Measurements from ENCODE around the gene ACTR1B.
"Not testable (repeated sequence)": the region's sequence is repeated elsewhere in the genome, so short reads cannot be mapped to it uniquely, and the experiment has no call there.

ACTR1B gene

GRCh38 chr2:97663962-97664635, at the start of gene ACTR1B:
ACTR1B (minus strand) TSS chr2:97664044; CDS start chr2:97663890, 154 bp downstream.
- peak; percentile 96 for DNase-seq

DNA sequence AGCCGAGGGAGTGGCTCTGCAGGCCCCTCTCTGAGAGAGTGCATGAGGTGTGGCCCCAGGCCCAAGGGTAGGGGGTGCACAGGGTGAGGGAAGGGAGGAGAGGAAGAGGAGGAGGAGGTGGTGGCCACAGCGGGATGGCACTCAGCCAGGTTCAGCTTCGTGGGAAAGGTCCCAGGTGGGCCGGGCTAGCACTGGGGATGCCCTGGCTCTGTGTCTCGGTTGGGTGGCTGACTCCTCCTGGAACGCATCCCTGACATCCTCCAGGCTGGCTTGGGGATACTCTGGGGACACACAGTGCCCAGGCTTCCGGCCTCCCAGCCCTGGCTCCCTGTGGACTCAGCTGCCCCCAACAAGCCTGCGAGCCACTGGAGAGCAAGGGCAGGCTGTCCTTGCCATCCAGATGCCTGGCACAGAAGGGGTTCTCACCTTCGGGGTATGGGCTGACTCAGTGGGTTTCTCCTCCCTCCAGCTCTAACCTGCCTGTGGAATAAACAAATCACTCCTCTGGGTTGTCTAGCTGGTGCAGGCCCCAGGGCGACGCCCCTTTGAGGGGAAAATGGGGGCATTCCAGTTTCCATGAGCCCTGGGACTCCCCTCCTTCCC, 49.0 kb upstream of the ACTR1B start:
- no peak for DNase-seq

GRCh38 chr2:97712175-97712574, 48.3 kb upstream of the ACTR1B start:
- DNase-seq: not testable (repeated sequence)

DNA sequence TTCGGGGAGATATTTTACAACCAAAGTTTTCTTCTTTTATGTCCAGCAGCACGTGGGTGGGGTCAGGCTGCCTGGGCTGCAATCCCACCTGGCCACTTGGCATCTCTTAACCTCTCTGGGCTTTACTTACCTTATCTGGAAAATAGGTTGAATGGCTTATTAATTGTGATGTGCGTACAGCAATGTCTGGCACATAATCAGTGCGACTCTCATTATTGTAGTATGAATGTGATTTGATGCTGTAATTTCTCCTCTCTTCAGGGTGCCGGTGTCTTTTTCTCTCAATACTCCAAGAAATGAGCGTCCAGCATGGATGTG, 47.5 kb upstream of the ACTR1B start:
- DNase-seq: no peak

- no peak for DNase-seq
These were observed 44.8 kb upstream of the ACTR1B start for GRCh38 chr2:97708608-97709007.

DNA sequence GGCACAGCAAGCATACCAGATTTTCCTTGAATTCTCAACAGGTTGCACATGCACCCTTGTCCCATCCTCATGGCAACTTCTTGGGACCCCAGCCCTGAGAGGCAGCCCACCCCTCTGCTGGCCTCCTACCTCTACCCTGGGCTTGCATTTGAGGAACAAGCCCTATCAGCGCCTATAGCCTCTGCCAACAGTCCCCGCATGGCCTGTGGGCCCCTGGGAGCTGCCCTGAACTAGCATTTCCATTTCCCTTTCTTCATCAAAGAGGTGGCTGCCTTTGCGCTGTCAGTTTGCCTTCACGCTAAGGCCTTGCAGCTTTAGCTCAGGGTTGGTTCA, 44.2 kb upstream of the ACTR1B start:
- DNase-seq: no peak

DNA sequence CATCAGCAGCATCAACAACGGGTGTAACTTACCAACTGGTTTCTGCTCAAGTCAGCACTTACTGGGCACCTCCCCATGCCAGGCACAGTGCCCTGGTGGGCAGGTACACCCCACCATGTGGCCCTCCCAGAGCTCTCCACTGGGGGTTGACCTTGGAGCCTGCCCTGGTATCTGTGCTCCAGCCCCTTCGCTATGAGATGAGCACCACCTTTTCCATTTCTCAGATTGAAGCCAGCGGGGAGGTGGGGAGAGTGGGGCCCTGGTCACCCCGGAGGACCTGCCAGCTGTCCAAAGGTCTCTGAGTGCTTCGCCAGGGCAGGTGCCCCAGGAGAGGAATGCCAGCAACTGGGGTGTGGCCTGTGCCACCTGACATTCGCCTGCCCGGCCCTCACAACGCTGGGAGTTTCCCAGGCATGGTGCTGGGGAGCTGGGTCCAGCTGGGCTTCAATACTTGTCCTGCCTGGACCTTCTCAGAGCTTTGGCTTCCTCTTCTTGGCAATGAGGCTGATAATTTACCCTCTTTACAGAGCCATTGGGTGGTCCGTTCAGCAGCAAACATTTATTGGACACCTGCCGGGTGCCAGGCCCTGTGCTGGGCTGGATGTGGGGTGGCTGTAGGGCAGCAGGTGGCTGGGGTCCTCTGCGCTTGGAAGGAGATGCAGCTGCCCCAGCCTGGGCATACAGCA, 43.7 kb upstream of the ACTR1B start:
- DNase-seq: no peak

GRCh38 chr2:97706708-97707345, 43.0 kb upstream of the ACTR1B start:
- DNase-seq: no peak

GRCh38 chr2:97706112-97706511, 42.3 kb upstream of the ACTR1B start:
- DNase-seq: no peak

DNA sequence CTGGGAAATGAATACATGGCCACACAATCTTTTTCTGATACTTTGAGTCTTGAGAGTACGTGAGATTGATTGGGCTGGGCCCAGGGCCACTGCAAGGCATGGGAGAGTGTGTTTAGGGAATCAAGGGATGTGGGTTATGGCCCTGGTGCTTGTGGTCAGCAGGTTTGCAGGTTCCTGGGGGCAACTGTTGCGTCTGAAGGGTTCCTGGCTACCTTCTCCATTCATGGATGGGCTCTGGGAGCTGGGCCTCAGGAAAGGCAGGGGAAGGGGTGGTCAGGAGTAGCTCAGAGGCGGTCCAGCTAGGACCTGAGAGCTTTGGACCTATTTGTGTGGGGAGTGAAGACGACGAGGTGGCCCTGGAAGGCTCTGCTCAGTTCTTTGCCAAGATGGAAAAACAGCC, 41.1 kb upstream of the ACTR1B start:
- no peak for DNase-seq

DNA sequence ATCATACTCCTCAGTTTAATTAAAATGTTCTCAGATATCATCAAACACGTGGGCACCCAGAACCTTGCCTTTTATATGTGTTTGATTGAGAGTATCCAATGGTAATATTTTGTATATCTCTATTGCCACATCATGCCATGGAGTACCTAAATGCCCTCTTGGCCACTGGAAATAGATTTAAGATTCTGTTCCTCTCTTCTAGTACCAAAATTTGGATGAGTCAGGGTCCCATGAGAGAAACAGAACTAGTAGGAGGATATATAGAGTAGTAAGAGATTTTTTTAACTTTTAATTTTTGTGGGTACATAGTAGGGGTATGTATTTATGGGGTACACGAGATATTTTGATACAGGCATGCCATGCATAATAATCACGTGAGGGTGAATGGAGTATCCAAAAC, 39.9 kb upstream of the ACTR1B start:
- no peak for DNase-seq

DNA sequence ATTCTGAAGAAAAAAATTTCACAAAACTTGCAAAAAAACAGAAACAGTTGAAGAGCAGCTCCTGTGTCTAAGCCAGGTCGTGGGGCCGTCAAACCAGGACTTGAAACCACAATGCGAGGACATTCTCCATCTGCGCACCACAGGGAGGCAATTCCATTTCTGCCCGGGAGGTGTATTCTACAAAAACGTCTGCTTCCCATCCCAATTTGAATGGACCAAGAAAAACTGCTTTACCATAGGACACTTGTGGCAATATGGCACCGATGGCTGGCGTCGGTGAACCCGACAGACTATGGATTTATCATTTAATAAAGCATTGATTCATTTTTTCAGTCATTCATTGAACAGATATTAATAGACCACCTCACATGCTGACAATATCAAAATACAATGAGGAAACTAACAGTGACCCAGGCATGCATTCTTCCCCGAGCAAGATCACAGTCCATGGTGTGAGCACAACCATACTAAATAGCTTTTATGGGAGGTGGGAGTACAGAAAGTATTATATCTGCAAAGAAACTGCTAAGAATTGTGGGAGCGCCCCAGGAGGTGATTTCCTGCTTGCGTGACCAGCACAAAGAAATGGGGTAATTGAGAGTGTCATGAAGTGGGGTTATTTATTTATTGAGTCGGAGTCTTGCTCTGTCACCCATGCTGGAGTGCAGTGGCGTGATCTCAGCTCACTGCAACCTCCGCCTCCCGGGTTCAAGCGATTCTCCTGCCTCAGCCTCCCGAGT, 39.1 kb upstream of the ACTR1B start:
- no peak for DNase-seq

DNA sequence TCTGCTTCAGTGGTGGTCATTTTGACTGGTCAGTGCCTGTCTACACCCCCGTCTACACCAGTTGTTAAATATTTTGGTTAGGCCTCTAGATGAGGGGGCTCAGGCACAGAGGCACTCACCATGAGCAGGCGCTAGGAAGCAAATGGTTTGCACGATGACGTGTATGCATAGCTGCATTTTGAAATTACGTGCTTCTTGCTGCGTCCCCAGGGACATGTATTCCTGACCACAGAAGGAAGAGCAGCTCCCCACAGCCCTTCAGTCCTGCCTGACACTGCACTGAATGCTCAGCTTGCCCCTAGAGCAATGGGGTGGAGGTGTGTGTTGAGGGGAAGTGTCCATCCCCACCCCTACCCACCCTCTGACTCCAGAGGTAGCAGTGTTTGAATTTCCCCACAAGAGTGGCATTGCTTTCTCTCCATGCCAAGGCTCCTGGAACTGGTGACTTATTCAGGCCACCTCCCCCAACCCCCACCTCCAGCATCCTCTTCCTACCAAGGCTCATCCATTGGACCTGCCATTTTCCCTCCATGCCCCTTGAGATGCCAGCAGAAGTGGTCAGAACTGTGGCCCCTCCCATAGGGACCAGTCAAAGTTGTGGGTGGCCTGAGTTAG, 38.1 kb upstream of the ACTR1B start:
- peak; percentile 64 for DNase-seq

DNA sequence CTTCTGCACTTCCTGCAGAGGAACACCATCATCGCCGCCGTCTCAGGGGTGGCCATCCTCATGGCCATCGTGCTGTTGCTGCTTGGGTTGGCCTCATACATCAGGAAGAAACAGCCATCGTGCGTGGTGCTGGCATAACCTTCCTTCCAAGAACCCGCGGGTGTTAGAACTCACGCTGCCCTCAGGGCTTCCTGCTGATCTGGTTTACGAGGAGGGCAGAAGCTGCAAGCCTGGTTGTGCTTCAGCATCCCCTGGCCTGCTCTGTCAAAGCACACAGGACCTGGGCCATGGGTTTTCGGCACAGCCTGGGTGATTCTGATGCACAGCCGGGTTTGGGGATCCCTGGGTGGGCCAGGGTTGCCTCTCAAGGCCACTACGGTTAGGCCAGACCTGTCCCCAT, 37.3 kb upstream of the ACTR1B start:
- no peak for DNase-seq

DNA sequence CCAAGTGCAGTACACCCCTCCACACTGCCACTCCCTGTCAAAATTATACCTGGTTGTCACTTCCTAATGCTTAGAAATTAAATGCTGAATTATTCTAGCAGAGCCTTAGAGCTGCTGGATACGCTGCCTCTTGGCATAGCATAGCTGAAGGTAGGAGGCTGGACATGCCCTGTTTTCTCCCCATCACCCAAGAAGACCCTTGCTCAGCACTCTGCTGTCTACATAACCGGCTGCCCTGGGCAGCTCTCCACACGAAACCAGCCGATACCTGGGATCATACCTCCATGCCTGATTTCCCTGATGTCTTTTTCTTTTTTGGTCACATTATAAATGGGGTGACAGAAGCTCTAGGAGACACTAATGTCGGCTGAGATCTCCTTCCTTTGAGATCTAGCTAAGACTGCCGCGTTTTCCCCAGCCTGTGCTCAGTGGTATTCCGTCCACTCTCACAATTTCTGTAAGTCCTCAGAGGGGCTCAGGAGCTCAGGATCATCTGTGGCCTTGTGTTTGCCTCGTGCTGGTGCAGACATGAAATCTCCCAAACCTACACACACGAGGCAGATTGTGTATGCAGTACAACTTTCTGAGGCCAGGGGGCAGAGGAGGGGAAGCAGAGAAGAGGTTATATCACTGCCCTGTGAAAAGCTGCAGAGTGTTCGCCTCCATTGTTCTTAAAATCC, 36.1 kb upstream of the ACTR1B start:
- peak; percentile 69 for DNase-seq

DNA sequence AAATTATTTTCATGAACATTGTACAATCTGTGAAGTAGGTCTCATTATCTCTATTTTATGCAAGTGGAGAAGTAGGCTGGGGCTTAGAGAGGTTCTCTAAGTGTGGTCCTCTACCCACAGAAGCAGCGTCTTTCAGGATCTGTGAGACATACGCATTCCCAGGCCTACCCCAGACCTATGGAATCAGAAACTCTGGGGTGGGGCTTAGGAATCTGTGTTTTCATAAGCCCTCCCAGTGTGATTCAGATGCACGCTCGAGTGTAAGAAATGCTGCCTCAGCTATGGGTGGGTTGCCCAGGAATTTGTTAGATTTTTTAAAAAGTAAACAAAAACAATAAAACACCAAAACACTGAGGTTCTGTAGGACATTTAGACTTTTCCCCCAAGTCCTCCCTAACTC, 34.7 kb upstream of the ACTR1B start:
- no peak for DNase-seq

DNA sequence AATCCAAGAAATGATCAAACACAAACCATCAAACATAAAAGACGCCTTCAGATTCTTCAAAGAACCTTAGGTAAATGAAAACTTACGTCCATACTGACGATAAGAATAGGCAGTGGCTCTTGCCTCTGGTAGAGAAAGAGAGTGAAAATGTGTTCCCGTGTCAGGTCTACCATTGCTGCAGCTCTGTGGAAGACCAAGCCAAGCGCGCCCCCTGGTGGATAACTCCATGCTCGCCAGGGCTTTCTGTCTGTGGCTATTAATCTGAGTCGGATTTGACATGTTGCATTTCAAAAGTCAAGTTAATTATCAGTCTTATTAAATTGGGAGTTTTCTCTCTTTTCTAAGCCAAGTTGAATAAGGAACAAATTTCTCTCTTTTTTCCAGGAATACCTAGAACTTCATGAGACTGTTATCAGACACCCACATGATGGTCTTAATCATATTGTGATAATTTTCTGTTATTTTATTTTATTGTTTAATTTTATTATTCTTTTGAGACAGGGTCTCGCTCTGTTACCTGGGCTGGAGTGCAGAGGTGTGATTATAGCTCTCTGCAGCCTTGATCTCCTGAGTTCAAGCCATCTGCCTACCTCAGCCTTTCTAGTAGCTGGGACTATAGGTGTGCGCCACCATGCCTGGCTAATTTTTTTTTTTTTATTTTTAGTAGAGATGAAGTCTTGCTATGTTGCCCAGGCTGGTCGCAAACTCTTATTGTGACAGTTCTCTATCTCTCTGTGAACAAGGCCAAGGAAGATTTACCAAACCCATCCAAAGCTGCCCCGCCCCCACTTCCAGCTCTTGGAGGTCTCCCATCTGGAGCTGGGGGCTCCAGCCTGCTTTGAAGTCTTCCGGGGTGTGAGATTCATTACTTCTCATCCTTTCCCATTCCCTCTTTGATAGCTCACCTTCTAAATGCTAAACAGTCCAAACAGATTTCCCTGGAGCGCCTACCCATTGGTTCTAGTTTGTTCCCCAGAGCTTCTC, 33.7 kb upstream of the ACTR1B start:
- DNase-seq: peak; percentile 47

DNA sequence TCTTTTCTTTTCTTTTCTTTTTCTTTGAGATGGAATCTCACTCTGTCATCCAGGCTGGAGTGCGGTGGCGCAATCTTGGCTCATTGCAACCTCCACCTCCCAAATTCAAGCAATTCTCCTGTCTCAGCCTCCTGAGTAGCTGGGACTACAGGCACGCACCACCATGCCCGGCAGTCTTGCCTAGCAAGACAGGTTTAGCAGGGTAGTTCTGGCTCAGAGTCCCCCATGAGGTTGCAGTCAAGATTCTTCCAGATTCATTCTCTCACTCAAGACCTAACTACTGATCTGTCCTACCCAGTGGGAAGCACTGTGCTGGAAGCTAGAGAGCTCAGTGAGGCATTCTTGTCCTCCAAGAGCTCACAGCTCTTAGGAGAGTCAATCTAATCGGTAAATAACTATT, 31.9 kb upstream of the ACTR1B start:
- no peak for DNase-seq

DNA sequence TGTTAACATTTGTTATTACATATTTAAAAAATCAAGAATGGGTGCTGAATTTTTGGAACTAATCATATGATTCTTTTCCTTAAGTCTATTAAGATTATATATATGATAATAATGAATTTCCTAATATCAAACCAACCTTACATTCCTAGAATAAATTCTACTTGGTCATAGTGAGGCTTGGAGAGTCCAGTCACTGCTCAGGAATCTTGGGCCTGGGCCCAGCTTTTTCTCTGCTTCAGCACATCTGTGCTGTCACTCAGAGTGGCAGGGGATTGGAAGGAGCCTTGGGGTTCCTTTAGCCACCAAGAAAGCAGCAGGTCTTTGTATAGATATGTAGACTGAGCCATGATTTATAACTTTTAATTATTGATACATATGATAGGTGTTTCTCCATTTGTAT, 29.6 kb upstream of the ACTR1B start:
- DNase-seq: no peak

DNA sequence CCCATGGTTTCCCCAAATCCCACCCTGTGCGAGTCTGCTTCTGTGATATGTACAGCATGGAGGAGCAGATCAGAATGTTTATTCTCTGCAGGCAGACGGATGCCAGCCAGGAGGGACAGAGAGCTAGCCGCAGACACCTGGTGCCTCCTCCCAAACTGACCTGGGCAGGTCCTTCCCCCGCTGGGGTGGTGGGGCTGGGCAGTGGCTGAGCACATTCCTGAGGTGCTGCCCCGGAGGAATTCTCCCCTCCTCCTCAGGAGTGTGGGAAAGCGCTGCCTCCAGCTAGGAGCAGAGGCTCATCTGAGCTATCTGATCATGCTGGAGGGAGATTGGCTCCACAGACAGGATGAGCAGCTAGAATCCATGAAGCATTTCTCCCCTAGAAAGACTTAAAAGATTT, 27.3 kb upstream of the ACTR1B start:
- no peak for DNase-seq
